Loucy (cell line): ENCODE data around the gene MMP11.

Source experiments
- H2AFZ ChIP-seq: fragments of 200-600 bp; sonication (generic); 2 replicates; pipeline ENCODE4 v1.6.0; 2016; ENCODE audit warnings: antibody characterized with exemption, mild to moderate bottlenecking, low read length, moderate library complexity
- H3F3A ChIP-seq: fragments of 200-600 bp; 2 replicates; pipeline ENCODE4 v1.6.0; 2016; ENCODE audit warnings: antibody characterized with exemption, low read depth, mild to moderate bottlenecking
- H3K27me3 ChIP-seq: fragments of 200-600 bp; sonication (generic); 2 replicates; pipeline ENCODE4 v1.6.1; 2014; ENCODE audit warnings: low read length, mild to moderate bottlenecking; ENCODE audit not compliant: insufficient read depth, poor library complexity, severe bottlenecking
- H3K36me3 ChIP-seq: fragments of 200-600 bp; sonication (generic); 2 replicates; pipeline ENCODE4 v1.6.1; 2016; ENCODE audit warnings: low read length; ENCODE audit not compliant: insufficient read depth
- H3K4me1 ChIP-seq: fragments of 200-600 bp; sonication (generic); 2 replicates; pipeline ENCODE4 v1.5.1; 2014; ENCODE audit warnings: low read length, mild to moderate bottlenecking; ENCODE audit not compliant: insufficient read depth, poor library complexity, severe bottlenecking
- H3K4me2 ChIP-seq: fragments of 200-600 bp; sonication (generic); 2 replicates; pipeline ENCODE4 v1.6.0; 2014; ENCODE audit warnings: antibody characterized with exemption, low read length, low read depth, mild to moderate bottlenecking; ENCODE audit not compliant: poor library complexity, severe bottlenecking
- H3K4me3 ChIP-seq: fragments of 200-600 bp; sonication (generic); 2 replicates; pipeline ENCODE4 v1.5.1; 2014; ENCODE audit warnings: low read length, mild to moderate bottlenecking, mixed read lengths; ENCODE audit not compliant: poor library complexity, severe bottlenecking
- H3K79me2 ChIP-seq: fragments of 200-600 bp; sonication (generic); 2 replicates; pipeline ENCODE4 v1.6.1; 2014; ENCODE audit warnings: low read length; ENCODE audit not compliant: insufficient read depth
- H3K9ac ChIP-seq: fragments of 200-600 bp; sonication (generic); 2 replicates; pipeline ENCODE4 v1.6.0; 2014; ENCODE audit warnings: mild to moderate bottlenecking, low read depth, low read length, moderate library complexity; ENCODE audit not compliant: poor library complexity, severe bottlenecking
- H3K9me2 ChIP-seq: fragments of 200-600 bp; sonication (generic); replicated peaks from 2 replicates; pipeline ENCODE4 v1.6.1; 2016; ENCODE audit warnings: low read depth, low read length, mixed read lengths
- H3K9me3 ChIP-seq: fragments of 200-600 bp; sonication (generic); 2 replicates; pipeline ENCODE4 v1.6.1; 2014; ENCODE audit warnings: mild to moderate bottlenecking, antibody characterized with exemption, low read length, low read depth; ENCODE audit not compliant: insufficient read depth
- H4K20me1 ChIP-seq: fragments of 200-600 bp; sonication (generic); 2 replicates; pipeline ENCODE4 v1.6.0; 2014; ENCODE audit warnings: antibody characterized with exemption, low read length, mild to moderate bottlenecking; ENCODE audit not compliant: insufficient read depth, poor library complexity, severe bottlenecking
- EZH2phosphoT487 ChIP-seq: fragments of 200-600 bp; IDR thresholded peaks from 2 replicates; pipeline ENCODE4 v1.6.1; 2018; ENCODE audit warnings: antibody characterized with exemption, mild to moderate bottlenecking, moderate library complexity, borderline replicate concordance
- TF ChIP-seq, protein P1 (sequence below): fragments of 200-600 bp; sonication (generic); conservative IDR thresholded peaks from 2 replicates; pipeline ENCODE4 v1.5.1; 2014; ENCODE audit warnings: mild to moderate bottlenecking, antibody characterized with exemption, low read length

The MMP11 gene

DNA sequence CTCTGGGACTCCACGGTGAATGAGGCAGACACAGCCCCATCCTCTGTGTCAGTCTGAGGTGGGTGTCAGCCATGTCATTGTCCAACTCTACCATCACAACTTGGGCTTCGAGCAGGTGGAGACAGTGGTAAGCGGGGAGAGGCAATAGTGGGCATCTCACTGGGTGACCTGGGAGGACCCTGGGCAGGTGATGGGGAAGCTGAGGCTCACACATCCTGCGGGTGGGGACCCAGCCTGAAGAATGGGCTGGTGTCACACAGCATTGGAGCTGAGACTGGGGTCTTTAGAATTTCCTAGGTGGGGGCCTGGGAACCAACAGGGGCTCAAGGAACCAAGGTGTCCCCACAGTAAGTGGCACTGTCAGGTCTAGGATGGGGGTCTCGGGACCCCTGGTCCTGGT lies 7.1 kb downstream of the MMP11 start:
- no peak overlapping the region for H3K4me2 ChIP-seq
- H2AFZ ChIP-seq, result no peak overlapping the region
- no peaks in the 10 kb centered on the region for H3K9me3 ChIP-seq
- H3K9ac ChIP-seq, result no peak overlapping the region
- no peak overlapping the region for H3K4me3 ChIP-seq
- no peak for TF ChIP-seq EZH2phosphoT487
- TF ChIP-seq, protein P1, sequence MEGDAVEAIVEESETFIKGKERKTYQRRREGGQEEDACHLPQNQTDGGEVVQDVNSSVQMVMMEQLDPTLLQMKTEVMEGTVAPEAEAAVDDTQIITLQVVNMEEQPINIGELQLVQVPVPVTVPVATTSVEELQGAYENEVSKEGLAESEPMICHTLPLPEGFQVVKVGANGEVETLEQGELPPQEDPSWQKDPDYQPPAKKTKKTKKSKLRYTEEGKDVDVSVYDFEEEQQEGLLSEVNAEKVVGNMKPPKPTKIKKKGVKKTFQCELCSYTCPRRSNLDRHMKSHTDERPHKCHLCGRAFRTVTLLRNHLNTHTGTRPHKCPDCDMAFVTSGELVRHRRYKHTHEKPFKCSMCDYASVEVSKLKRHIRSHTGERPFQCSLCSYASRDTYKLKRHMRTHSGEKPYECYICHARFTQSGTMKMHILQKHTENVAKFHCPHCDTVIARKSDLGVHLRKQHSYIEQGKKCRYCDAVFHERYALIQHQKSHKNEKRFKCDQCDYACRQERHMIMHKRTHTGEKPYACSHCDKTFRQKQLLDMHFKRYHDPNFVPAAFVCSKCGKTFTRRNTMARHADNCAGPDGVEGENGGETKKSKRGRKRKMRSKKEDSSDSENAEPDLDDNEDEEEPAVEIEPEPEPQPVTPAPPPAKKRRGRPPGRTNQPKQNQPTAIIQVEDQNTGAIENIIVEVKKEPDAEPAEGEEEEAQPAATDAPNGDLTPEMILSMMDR, result no peak
- no peaks in the 10 kb centered on the region for H3F3A ChIP-seq
- H3K4me1 ChIP-seq, result peaks cover 5% of the 10 kb centered on the region
- no peaks in the 10 kb centered on the region for H4K20me1 ChIP-seq
- no peaks in the 10 kb centered on the region for H3K27me3 ChIP-seq
- no peaks in the 10 kb centered on the region for H3K36me3 ChIP-seq
- H3K9me2 ChIP-seq, result no peaks in the 10 kb centered on the region
- no peaks in the 10 kb centered on the region for H3K79me2 ChIP-seq

- no peaks in the 10 kb centered on the region for H3K79me2 ChIP-seq
- H4K20me1 ChIP-seq, result no peaks in the 10 kb centered on the region
- H2AFZ ChIP-seq, result no peak overlapping the region
- H3K4me1 ChIP-seq, result peaks cover 5% of the 10 kb centered on the region
- H3K4me2 ChIP-seq, result no peak overlapping the region
- no peak overlapping the region for H3K9ac ChIP-seq
- no peak for TF ChIP-seq EZH2phosphoT487
- TF ChIP-seq, protein P1, result no peak
- H3K4me3 ChIP-seq, result no peak overlapping the region
- no peaks in the 10 kb centered on the region for H3F3A ChIP-seq
- no peaks in the 10 kb centered on the region for H3K36me3 ChIP-seq
- H3K9me2 ChIP-seq, result no peaks in the 10 kb centered on the region
- no peaks in the 10 kb centered on the region for H3K9me3 ChIP-seq
- no peaks in the 10 kb centered on the region for H3K27me3 ChIP-seq
Measured at GRCh38 chr22:23780146-23780748, 7.6 kb downstream of the MMP11 start.

- no peaks in the 10 kb centered on the region for H3F3A ChIP-seq
- H3K9ac ChIP-seq, result no peak overlapping the region
- H3K79me2 ChIP-seq, result no peaks in the 10 kb centered on the region
- H3K4me2 ChIP-seq, result no peak overlapping the region
- peaks cover 5% of the 10 kb centered on the region for H3K4me1 ChIP-seq
- no peaks in the 10 kb centered on the region for H3K27me3 ChIP-seq
- H3K9me3 ChIP-seq, result no peaks in the 10 kb centered on the region
- H3K4me3 ChIP-seq, result no peak overlapping the region
- H3K9me2 ChIP-seq, result no peaks in the 10 kb centered on the region
- H2AFZ ChIP-seq, result no peak overlapping the region
- H4K20me1 ChIP-seq, result no peaks in the 10 kb centered on the region
- H3K36me3 ChIP-seq, result no peaks in the 10 kb centered on the region
- no peak for TF ChIP-seq EZH2phosphoT487
- TF ChIP-seq, protein P1, result no peak
Measured at GRCh38 chr22:23781065-23781464, 8.4 kb downstream of the MMP11 start.
